PFSK-1 (cell line): ENCODE data around the gene PCCA.

Experiments used
- TAF1 ChIP-seq: IDR thresholded peaks from 2 replicates; pipeline ENCODE4 v1.6.1; 2012; ENCODE audit warnings: low read length, control low read depth, borderline replicate concordance; ENCODE audit not compliant: insufficient read depth
- TF ChIP-seq, protein P1 (sequence below), 2 experiments: IDR thresholded peaks; 2 replicates each; pipeline versions ENCODE4 v1.6.1 to v1.8.0; 2011 to 2012; ENCODE audit warnings: low read depth in 2 of 2, low read length in 2 of 2, control low read depth in 1 of 2, inconsistent platforms in 1 of 2, mild to moderate bottlenecking in 1 of 2, moderate library complexity in 1 of 2; ENCODE audit not compliant: insufficient read depth in 1 of 2

DNA sequence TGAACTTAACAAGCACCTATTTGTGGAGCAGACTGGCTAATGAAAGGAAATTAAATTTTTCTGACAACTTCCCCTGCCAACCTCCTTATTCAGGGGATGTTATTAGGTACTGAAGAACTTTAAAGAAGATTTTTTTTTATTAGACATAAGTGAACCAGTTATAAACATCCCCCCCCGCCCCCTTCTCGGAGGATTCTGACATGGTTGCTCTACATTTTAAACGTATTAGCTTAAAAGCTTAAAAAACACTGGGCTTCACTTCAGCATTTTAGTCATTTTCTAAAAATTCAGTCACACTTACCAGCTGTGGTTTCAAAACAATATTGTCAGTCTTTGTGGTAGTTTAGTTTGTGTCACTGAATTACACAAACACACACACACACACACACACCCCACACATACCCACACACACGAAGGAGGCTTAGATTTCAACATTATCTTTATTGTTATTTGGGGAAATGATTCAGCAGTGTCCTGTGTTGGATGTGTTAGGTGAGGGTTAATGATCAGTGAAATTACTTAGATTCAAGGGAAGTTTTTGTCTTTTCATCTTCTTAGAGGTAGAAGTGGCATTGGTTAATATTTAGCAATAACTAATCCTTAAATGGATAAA lies 145.7 kb downstream of the PCCA start:
- TF ChIP-seq TAF1 = no peak
- TF ChIP-seq, protein P1, sequence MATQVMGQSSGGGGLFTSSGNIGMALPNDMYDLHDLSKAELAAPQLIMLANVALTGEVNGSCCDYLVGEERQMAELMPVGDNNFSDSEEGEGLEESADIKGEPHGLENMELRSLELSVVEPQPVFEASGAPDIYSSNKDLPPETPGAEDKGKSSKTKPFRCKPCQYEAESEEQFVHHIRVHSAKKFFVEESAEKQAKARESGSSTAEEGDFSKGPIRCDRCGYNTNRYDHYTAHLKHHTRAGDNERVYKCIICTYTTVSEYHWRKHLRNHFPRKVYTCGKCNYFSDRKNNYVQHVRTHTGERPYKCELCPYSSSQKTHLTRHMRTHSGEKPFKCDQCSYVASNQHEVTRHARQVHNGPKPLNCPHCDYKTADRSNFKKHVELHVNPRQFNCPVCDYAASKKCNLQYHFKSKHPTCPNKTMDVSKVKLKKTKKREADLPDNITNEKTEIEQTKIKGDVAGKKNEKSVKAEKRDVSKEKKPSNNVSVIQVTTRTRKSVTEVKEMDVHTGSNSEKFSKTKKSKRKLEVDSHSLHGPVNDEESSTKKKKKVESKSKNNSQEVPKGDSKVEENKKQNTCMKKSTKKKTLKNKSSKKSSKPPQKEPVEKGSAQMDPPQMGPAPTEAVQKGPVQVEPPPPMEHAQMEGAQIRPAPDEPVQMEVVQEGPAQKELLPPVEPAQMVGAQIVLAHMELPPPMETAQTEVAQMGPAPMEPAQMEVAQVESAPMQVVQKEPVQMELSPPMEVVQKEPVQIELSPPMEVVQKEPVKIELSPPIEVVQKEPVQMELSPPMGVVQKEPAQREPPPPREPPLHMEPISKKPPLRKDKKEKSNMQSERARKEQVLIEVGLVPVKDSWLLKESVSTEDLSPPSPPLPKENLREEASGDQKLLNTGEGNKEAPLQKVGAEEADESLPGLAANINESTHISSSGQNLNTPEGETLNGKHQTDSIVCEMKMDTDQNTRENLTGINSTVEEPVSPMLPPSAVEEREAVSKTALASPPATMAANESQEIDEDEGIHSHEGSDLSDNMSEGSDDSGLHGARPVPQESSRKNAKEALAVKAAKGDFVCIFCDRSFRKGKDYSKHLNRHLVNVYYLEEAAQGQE (IDR thresholded peaks at IDR 0.05; ENCODE audit: insufficient read depth in 1 of 2, low read depth in 2 of 2, low read length in 2 of 2) = no peak
